OCI-LY3 (cell line): ENCODE measurements around the gene TNFRSF1B.

Experiments used
- H2AFZ ChIP-seq: fragments of 200-600, 300-600 bp; shearing (Covaris generic); 2 replicates; pipeline ENCODE4 v1.6.0; 2014; ENCODE audit warnings: antibody characterized with exemption, low read depth, low read length
- H3K27ac ChIP-seq: fragments of 200-600, 300-600 bp; sonication (generic); 2 replicates; pipeline ENCODE4 v1.5.1; 2014; ENCODE audit warnings: mild to moderate bottlenecking, low read length, moderate library complexity, mixed read lengths
- H3K27me3 ChIP-seq: fragments of 200-600, 300-600 bp; sonication (generic); 2 replicates; pipeline ENCODE4 v1.6.1; 2014; ENCODE audit warnings: low read depth, low read length, mixed read lengths
- H3K36me3 ChIP-seq: fragments of 200-600, 300-600 bp; sonication (generic); replicated peaks from 2 replicates; pipeline ENCODE3; 2014; ENCODE audit warnings: low read depth, low read length, mixed read lengths
- H3K4me1 ChIP-seq: fragments of 300-600, 200-600 bp; sonication (generic); 2 replicates; pipeline ENCODE4 v1.6.1; 2014; ENCODE audit warnings: low read length, mixed read lengths
- H3K4me2 ChIP-seq: fragments of 200-600, 300-600 bp; sonication (generic); 2 replicates; pipeline ENCODE4 v1.6.1; 2014; ENCODE audit warnings: low read length, mixed read lengths
- H3K4me3 ChIP-seq: fragments of 300-600, 200-600 bp; sonication (generic); 2 replicates; pipeline ENCODE4 v1.5.1; 2014; ENCODE audit warnings: antibody characterized with exemption, mild to moderate bottlenecking, low read length, moderate library complexity
- H3K79me2 ChIP-seq: fragments of 300-600, 200-600 bp; shearing (Covaris generic); 2 replicates; pipeline ENCODE4 v1.6.1; 2014; ENCODE audit warnings: mild to moderate bottlenecking, low read length, mixed read lengths
- H3K9ac ChIP-seq: fragments of 300-600, 200-600 bp; shearing (Covaris generic); 2 replicates; pipeline ENCODE4 v1.6.0; 2014; ENCODE audit warnings: mild to moderate bottlenecking, low read length, moderate library complexity
- H3K9me3 ChIP-seq: fragments of 200-600, 300-600 bp; shearing (Covaris generic); 2 replicates; pipeline ENCODE4 v1.6.1; 2014; ENCODE audit warnings: low read length, mixed read lengths; ENCODE audit not compliant: insufficient read depth
- H4K20me1 ChIP-seq: fragments of 200-600, 300-600 bp; sonication (generic); 2 replicates; pipeline ENCODE4 v1.6.1; 2016; ENCODE audit warnings: low read length, mixed read lengths; ENCODE audit not compliant: insufficient read depth
- CTCF ChIP-seq: fragments of 200-600, 300-600 bp; sonication (generic); IDR thresholded peaks from 2 replicates; pipeline ENCODE4 v1.5.1; 2014; ENCODE audit warnings: antibody characterized with exemption, low read length, low read depth
- EZH2phosphoT487 ChIP-seq: fragments of 200-600 bp; shearing (Covaris generic); IDR thresholded peaks from 2 replicates; pipeline ENCODE4 v1.6.1; 2018; ENCODE audit warnings: antibody characterized with exemption, mixed run types, low read depth

The TNFRSF1B gene

GRCh38 chr1:12164210-12164609 is 2.6 kb upstream of the TNFRSF1B start:
- TF ChIP-seq EZH2phosphoT487, result no peak
- TF ChIP-seq CTCF, result no peak
- H3K4me2 ChIP-seq, result peak overlapping the region; percentile 82
- H3K27ac ChIP-seq, result peak overlapping the region; percentile 98; the same call in 1 of the 2 replicates
- H3K79me2 ChIP-seq, result peaks cover 27% of the 10 kb centered on the region
- H3K27me3 ChIP-seq, result no peaks in the 10 kb centered on the region
- peak overlapping the region; percentile 78 for H3K9ac ChIP-seq
- peaks cover 81% of the 10 kb centered on the region for H3K4me1 ChIP-seq
- peaks cover 11% of the 10 kb centered on the region for H3K36me3 ChIP-seq
- H4K20me1 ChIP-seq, result peaks cover 18% of the 10 kb centered on the region
- no peaks in the 10 kb centered on the region for H3K9me3 ChIP-seq
- H2AFZ ChIP-seq, result no peak overlapping the region
- no peak overlapping the region for H3K4me3 ChIP-seq

- Histone ChIP-seq H3K9ac (no peak overlapping the region; the same call in 1 of the 2 replicates), H3K4me2 (no peak overlapping the region), H2AFZ (no peak overlapping the region), H3K4me3 (no peak overlapping the region), H3K27ac (no peak overlapping the region), H4K20me1 (peaks cover 29% of the 10 kb centered on the region), H3K4me1 (peaks cover 70% of the 10 kb centered on the region), H3K36me3 (peaks cover 21% of the 10 kb centered on the region), H3K9me3 (no peaks in the 10 kb centered on the region), H3K79me2 (peaks cover 38% of the 10 kb centered on the region), H3K27me3 (no peaks in the 10 kb centered on the region)
- TF ChIP-seq EZH2phosphoT487 (no peak), CTCF (no peak)
Measured at GRCh38 chr1:12165342-12165741, 1.4 kb upstream of the TNFRSF1B start.

GRCh38 chr1:12167493-12168429 is 970 bp downstream of the TNFRSF1B start:
- H2AFZ ChIP-seq, result no peak overlapping the region
- H3K4me2 ChIP-seq, result peak overlapping the region; percentile 98
- H3K9me3 ChIP-seq, result no peaks in the 10 kb centered on the region
- H3K27me3 ChIP-seq, result no peaks in the 10 kb centered on the region
- H3K36me3 ChIP-seq, result peaks cover 29% of the 10 kb centered on the region
- H3K4me3 ChIP-seq, result peak overlapping the region; percentile 91
- peaks cover 50% of the 10 kb centered on the region for H4K20me1 ChIP-seq
- no peak for TF ChIP-seq CTCF
- no peak for TF ChIP-seq EZH2phosphoT487
- H3K9ac ChIP-seq, result peak overlapping the region; percentile 87
- H3K79me2 ChIP-seq, result peaks cover 58% of the 10 kb centered on the region
- peaks cover 60% of the 10 kb centered on the region for H3K4me1 ChIP-seq
- H3K27ac ChIP-seq, result peak overlapping the region; percentile 55; the same call in 1 of the 2 replicates

- peaks cover 58% of the 10 kb centered on the region for H4K20me1 ChIP-seq
- H3K4me1 ChIP-seq, result peaks cover 60% of the 10 kb centered on the region
- peaks cover 34% of the 10 kb centered on the region for H3K36me3 ChIP-seq
- H2AFZ ChIP-seq, result no peak overlapping the region
- peaks cover 67% of the 10 kb centered on the region for H3K79me2 ChIP-seq
- H3K9ac ChIP-seq, result peak overlapping the region; percentile 87
- H3K9me3 ChIP-seq, result no peaks in the 10 kb centered on the region
- H3K4me2 ChIP-seq, result peak overlapping the region; percentile 98
- H3K27ac ChIP-seq, result no peak overlapping the region
- H3K4me3 ChIP-seq, result peak overlapping the region; percentile 91
- TF ChIP-seq CTCF, result no peak
- no peak for TF ChIP-seq EZH2phosphoT487
- H3K27me3 ChIP-seq, result no peaks in the 10 kb centered on the region
Measured at GRCh38 chr1:12168451-12169160, 1.8 kb downstream of the TNFRSF1B start.
